ENCODE results near the gene HDAC4. TPM values are rescaled to one million over a fixed set of nuclear protein-coding genes. Genes with fewer than 3 reads are reported as not detected.

Gene HDAC4
- total and polyA plus RNA-seq, 5 donors: 7.8 to 29.1 (median 22.5) TPM

DNA sequence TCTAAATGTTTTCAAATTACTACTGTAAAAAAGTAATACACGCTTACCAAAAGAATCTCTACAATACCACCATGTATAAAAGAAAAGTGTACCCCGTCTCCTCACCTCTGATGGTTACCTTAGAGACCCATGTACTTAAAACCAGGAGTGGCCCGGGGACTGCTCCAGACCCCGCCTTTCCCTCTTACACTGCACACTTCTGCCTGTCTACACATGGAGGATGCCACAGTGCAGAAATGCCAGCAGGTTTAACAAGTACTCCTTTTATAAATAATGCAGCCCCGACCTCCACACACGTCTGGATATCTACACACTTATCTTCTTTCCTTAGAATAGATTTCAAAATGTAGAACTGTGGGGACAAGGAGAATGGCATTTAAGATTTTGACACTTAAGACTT, 5.3 kb downstream of the HDAC4 start:
- intact Hi-C loops (cut with DNase I): loop anchor here in 1 of 4 donors (10.0 kb wide), 1 partner anchor 171 kb away; no protein-coding TSS in a partner anchor
- no peak overlapping the region for H3K27ac ChIP-seq (ENCODE audit: low read length)
- peak in 1 of 3 donors; percentile 45 for DNase-seq
- H3K4me3 ChIP-seq (ENCODE audit: low read length): no peak overlapping the region
- peaks cover 6% of the 10 kb centered on the region for H3K4me1 ChIP-seq (ENCODE audit: control insufficient read depth, insufficient read depth, low read length)
- WGBS: 65% methylated on average over 6 of the region's 6 CpGs
- no peaks in the 10 kb centered on the region for H3K27me3 ChIP-seq (ENCODE audit: control insufficient read depth, insufficient read depth)
- no peaks in the 10 kb centered on the region for H3K9me3 ChIP-seq (ENCODE audit: control insufficient read depth, low read length)
- ATAC-seq: peak in 1 of 2 donors; percentile 38

DNA sequence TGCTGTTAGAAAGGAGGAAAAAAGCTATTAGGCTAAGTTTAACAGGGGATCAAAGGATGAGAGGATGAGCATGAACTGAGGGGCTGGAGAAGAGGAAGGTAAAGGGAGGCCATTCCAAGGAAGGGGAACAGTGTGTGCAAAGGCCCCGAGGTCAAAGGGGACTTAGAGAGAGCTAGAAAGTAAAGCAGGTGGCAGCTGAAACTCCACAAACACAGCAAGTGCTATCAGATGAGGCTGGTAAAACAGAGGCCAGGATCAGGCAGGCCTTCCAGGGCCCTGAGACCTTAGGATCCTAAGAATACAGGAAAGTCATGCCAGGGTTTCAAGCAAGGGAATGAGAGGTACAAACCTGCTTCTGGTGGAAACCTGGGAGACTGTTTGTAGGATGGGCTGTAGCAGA, 5.8 kb downstream of the HDAC4 start:
- DNase-seq: peak in 1 of 3 donors; percentile 11
- Histone ChIP-seq H3K4me3 (ENCODE audit: low read length) (no peak overlapping the region), H3K4me1 (ENCODE audit: control insufficient read depth, insufficient read depth, low read length) (peaks cover 6% of the 10 kb centered on the region), H3K27ac (ENCODE audit: low read length) (no peak overlapping the region), H3K27me3 (ENCODE audit: control insufficient read depth, insufficient read depth) (no peaks in the 10 kb centered on the region), H3K9me3 (ENCODE audit: control insufficient read depth, low read length) (no peaks in the 10 kb centered on the region)
- ATAC-seq: no peak
- intact Hi-C loops (cut with DNase I): loop anchor here in 1 of 4 donors (10.0 kb wide), 1 partner anchor 170 kb away; no protein-coding TSS in a partner anchor
- WGBS: 96% methylated on average over 1 of the region's 1 CpG

DNA sequence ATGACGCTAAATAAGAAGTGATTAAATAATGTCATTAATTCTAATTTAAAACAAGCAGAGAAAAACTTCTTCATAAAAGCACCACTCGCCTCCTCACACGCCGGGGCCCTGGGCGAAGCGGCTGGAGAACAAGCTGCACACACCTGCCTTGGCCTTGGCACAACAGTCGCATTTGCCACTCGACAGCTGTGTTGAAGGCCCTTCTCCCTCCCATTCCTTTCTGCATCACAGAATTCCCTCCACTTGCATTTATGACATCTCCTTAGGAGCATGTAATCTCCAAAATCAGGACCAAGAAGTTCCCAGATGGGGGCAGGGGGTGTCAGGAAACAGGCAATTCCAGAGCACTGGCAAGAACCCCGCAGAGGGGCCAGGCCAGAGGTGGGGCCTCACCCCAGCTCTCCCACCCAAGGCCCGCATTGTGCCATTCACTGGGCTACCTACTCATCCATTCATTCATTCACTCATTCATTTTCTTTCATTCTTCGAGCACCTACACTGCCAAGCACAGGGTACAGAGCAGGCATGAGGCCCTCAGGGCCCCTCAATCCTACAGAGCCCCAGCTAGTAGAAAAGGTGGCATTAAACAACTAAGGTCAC, 6.4 kb downstream of the HDAC4 start:
- no peak for ATAC-seq
- Histone ChIP-seq H3K4me3 (ENCODE audit: low read length) (no peak overlapping the region), H3K4me1 (ENCODE audit: control insufficient read depth, insufficient read depth, low read length) (peaks cover 6% of the 10 kb centered on the region), H3K27ac (ENCODE audit: low read length) (no peak overlapping the region), H3K9me3 (ENCODE audit: control insufficient read depth, low read length) (no peaks in the 10 kb centered on the region), H3K27me3 (ENCODE audit: control insufficient read depth, insufficient read depth) (no peaks in the 10 kb centered on the region)
- WGBS: 91% methylated on average over 11 of the region's 11 CpGs
- intact Hi-C loops (cut with DNase I): loop anchor here in 1 of 4 donors (10.0 kb wide), 1 partner anchor 170 kb away; no protein-coding TSS in a partner anchor
- DNase-seq: peak in 2 of 3 donors; percentile 17 to 33

DNA sequence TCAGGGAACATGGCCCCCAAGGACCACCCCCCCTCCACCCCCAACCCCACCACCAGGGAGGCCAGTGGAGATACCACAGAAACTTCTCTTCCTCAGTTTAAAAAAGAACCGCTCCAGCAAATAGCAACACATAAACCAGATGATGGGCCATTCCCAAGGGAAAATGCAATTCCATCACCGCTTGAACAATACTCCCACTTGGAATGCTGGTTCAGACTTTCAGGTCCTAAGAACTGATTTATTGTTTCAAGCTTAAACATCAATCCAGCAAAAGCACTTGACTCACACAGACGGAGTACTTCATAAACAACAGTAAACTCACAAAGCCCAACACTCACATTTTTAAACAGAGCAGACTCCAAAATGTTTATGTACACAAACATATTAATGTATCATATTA, 6.9 kb downstream of the HDAC4 start:
- H3K27ac ChIP-seq (ENCODE audit: low read length): no peak overlapping the region
- no peak overlapping the region for H3K4me3 ChIP-seq (ENCODE audit: low read length)
- H3K27me3 ChIP-seq (ENCODE audit: control insufficient read depth, insufficient read depth): no peaks in the 10 kb centered on the region
- no peaks in the 10 kb centered on the region for H3K9me3 ChIP-seq (ENCODE audit: control insufficient read depth, low read length)
- H3K4me1 ChIP-seq (ENCODE audit: control insufficient read depth, insufficient read depth, low read length): peaks cover 6% of the 10 kb centered on the region
- 61% methylated on average over 3 of the region's 3 CpGs for WGBS
- no peak for DNase-seq
- ATAC-seq: no peak
- intact Hi-C loops (cut with DNase I): loop anchor here in 1 of 4 donors (10.0 kb wide), 1 partner anchor 169 kb away; no protein-coding TSS in a partner anchor

DNA sequence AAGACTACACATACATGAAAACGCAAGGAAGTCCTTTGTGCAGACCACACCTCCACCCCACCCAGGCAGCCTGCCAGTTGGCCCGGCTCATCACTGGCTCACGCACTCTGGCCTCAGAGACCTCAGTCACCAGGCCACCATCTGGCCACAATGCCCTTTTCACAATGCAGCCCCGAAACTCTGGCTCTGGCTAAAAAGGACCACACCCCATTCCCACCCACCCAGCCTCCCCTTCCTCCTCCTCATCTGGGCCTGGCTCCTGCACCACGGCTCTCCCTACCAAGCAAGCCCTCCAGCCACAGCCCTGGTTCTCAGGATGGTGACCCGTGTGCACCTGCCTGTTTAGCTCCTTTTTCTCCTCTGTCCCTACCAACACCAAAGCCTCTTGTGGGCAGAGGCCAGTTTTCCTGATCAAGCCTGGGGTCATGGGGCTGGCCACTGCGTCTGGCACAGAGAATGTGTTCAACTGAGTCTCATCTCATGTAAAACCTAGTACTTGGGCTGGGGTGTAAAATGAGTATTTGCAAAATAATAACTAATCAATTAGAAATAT, 7.4 kb downstream of the HDAC4 start:
- WGBS: 44% methylated on average over 7 of the region's 7 CpGs
- Histone ChIP-seq H3K9me3 (ENCODE audit: control insufficient read depth, low read length) (no peaks in the 10 kb centered on the region), H3K4me3 (ENCODE audit: low read length) (no peak overlapping the region), H3K4me1 (ENCODE audit: control insufficient read depth, insufficient read depth, low read length) (peaks cover 6% of the 10 kb centered on the region), H3K27ac (ENCODE audit: low read length) (no peak overlapping the region), H3K27me3 (ENCODE audit: control insufficient read depth, insufficient read depth) (no peaks in the 10 kb centered on the region)
- DNase-seq (peak; percentile 78 to 90 (median 89)), ATAC-seq (peak; percentile 46 to 74)
- intact Hi-C loops (cut with DNase I): loop anchor here in 1 of 4 donors (10.0 kb wide), 1 partner anchor 169 kb away; no protein-coding TSS in a partner anchor

DNA sequence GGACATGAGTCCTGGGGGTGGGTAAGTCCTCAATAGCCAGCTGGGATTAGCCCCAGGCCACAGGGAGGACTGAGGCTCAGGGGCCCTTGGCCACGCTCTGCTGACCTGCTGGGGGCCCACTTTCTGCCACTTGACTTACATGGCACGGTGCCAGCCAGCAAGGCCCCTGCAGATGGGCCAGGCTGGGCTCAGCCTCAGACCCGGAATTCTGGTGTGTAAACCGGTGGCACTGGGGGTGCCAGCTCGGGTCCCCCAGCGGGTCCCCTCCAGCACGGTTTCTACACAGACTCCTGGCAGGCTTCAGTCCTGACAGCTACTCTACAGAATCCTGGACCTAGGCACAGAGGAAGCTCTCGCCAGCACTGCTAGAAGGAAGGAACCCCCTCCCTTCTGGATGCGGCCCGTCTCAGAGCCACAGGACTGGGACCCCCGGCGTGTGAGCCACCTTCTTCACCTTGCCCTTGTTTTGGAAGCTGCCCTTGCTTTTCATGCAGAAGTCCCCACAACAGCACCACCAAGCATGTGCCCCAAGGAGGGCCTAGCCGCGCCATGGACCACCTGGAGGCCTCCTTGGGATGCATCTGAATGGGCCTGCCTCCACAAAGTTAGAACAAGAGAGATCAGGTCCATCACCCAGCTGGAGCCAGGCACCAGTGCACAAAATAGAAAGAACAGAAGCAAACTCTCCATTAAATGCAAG, 8.0 kb downstream of the HDAC4 start:
- no peaks in the 10 kb centered on the region for H3K9me3 ChIP-seq (ENCODE audit: control insufficient read depth, low read length)
- peaks cover 6% of the 10 kb centered on the region for H3K4me1 ChIP-seq (ENCODE audit: control insufficient read depth, insufficient read depth, low read length)
- H3K27ac ChIP-seq (ENCODE audit: low read length): no peak overlapping the region
- intact Hi-C loops (cut with DNase I): loop anchor here in 1 of 4 donors (10.0 kb wide), 1 partner anchor 168 kb away; no protein-coding TSS in a partner anchor
- DNase-seq: peak in 2 of 3 donors; percentile 55 to 56
- no peaks in the 10 kb centered on the region for H3K27me3 ChIP-seq (ENCODE audit: control insufficient read depth, insufficient read depth)
- WGBS: 91% methylated on average over 14 of the region's 14 CpGs
- H3K4me3 ChIP-seq (ENCODE audit: low read length): no peak overlapping the region
- ATAC-seq: no peak

DNA sequence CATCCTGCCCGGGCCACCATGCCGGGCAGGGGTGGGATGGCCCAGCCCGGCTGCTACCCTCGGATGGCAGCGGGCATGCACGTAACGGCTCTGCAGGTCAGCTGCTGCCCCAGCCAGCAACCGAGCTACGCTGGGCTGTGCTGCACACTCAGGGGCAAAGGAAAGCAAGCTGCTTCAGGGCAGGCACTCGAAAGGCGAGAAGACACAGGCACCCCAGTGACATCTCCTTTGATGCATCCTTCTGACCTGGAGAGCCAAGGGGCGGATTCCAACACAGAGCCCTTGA, 8.8 kb downstream of the HDAC4 start:
- Histone ChIP-seq H3K27me3 (ENCODE audit: control insufficient read depth, insufficient read depth) (no peaks in the 10 kb centered on the region), H3K4me3 (ENCODE audit: low read length) (no peak overlapping the region), H3K9me3 (ENCODE audit: control insufficient read depth, low read length) (no peaks in the 10 kb centered on the region), H3K27ac (ENCODE audit: low read length) (no peak overlapping the region), H3K4me1 (ENCODE audit: control insufficient read depth, insufficient read depth, low read length) (peaks cover 6% of the 10 kb centered on the region)
- ATAC-seq (no peak), DNase-seq (peak in 1 of 3 donors; percentile 13)
- intact Hi-C loops (cut with DNase I): loop anchor here in 1 of 4 donors (10.0 kb wide), 1 partner anchor 167 kb away; no protein-coding TSS in a partner anchor
- 96% methylated on average over 12 of the region's 12 CpGs for WGBS

DNA sequence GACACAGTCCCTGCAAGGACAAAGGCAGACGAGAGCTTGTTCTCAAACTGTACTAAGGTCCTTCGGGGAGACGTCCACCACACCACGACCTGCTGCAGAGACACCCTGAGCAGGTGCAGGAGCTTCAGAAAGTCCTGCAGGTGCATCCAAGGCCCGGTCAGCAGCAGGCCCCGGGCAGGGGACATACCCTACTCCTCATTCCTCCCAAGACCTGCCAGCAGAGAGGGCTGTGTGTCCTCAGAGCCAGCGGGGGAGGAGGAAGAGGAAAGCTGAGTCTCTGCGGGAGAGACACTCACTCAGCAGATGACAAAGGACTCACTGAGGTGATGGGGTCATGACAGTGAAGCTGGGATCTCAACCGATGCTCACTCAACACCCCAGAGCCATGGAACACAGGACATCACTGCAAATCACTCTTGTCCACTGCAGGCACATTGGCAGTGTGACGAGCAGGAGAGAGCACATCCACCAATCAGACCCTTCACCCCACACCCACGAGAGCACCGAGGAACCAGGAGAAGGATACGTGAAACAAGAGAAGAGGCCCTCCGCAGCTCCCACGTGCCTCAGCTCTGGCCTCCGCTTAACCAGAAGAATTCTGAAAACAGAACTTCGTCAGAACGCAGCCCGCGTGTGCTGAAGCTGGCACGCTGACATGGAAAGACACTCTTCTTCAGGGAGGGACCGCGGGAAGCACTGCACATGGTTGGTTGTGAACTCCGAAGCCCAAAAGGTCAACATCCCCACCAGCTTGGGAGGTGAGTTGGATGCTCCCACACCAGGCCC, 9.3 kb downstream of the HDAC4 start:
- Histone ChIP-seq H3K4me1 (ENCODE audit: control insufficient read depth, insufficient read depth, low read length) (peaks cover 6% of the 10 kb centered on the region), H3K27ac (ENCODE audit: low read length) (no peak overlapping the region), H3K9me3 (ENCODE audit: control insufficient read depth, low read length) (no peaks in the 10 kb centered on the region), H3K27me3 (ENCODE audit: control insufficient read depth, insufficient read depth) (no peaks in the 10 kb centered on the region), H3K4me3 (ENCODE audit: low read length) (no peak overlapping the region)
- intact Hi-C loops (cut with DNase I): loop anchor here in 1 of 4 donors (10.0 kb wide), 1 partner anchor 167 kb away; no protein-coding TSS in a partner anchor
- WGBS: 82% methylated on average over 24 of the region's 24 CpGs
- no peak for ATAC-seq
- peak in 1 of 3 donors; percentile 20 for DNase-seq

DNA sequence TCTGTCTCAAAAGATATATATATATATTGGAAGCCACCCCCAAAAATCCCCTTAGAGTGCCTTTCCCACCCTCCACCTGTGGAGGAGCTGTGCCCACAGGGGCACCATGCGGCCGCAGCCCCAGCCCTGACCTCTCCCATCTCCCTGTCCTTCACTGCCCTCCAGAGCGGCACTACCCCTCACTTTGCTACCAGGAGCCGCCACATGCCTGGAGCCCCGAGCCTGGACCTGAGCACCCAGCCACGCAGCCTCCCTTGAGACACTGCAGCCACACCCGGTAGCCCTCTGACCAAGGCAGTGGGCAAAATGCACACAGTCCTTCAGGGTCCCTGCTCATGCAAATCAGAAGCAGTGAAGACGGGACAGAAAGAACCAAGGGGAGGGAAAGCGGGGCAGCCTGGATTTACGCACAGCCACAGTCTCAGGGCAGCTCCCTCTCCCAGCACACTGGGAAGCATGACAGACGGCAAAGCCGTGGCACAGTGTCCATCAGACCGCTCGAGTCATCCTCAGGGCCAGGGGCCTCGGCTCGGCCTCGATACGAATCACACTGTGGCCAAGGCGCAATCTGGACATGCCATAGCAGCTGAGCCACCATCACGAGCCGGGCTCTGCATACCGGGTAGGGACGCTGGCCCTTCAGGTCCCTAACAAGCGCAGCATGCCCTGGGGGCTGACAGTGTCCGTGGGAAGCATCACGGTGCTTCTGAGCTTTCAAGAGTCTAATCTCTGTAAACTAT, 10.1 kb downstream of the HDAC4 start:
- Histone ChIP-seq H3K4me1 (ENCODE audit: control insufficient read depth, insufficient read depth, low read length) (peaks cover 6% of the 10 kb centered on the region), H3K27ac (ENCODE audit: low read length) (no peak overlapping the region), H3K4me3 (ENCODE audit: low read length) (no peak overlapping the region), H3K9me3 (ENCODE audit: control insufficient read depth, low read length) (no peaks in the 10 kb centered on the region), H3K27me3 (ENCODE audit: control insufficient read depth, insufficient read depth) (no peaks in the 10 kb centered on the region)
- intact Hi-C loops (cut with DNase I): loop anchor here in 1 of 4 donors (10.0 kb wide), 1 partner anchor 166 kb away; no protein-coding TSS in a partner anchor
- WGBS: 92% methylated on average over 26 of the region's 26 CpGs
- DNase-seq: peak in 2 of 3 donors; percentile 27 to 41
- no peak for ATAC-seq

All from right cardiac atrium (tissue), 5 donors.